Karpas-422 (cell line): ENCODE results near the gene CECR2. TPM values are rescaled to one million over a fixed set of nuclear protein-coding genes. Genes with fewer than 3 reads are reported as not detected.
"Not testable (repeated sequence)": the region's sequence is repeated elsewhere in the genome, so short reads cannot be mapped to it uniquely, and the experiment has no call there.

Experiments used
- DNase-seq: peaks from one replicate; pipeline ENCODE4 v3.0.0-alpha.2; 2015
- H2AFZ ChIP-seq: fragments of 200-600 bp; sonication (generic); 2 replicates; pipeline ENCODE4 v1.6.1; 2014; ENCODE audit warnings: antibody characterized with exemption, low read length, mixed read lengths
- H3K27ac ChIP-seq: fragments of 200-600 bp; sonication (generic); 2 replicates; pipeline ENCODE4 v1.5.1; 2014; ENCODE audit warnings: mild to moderate bottlenecking, low read length, moderate library complexity
- H3K27me3 ChIP-seq: fragments of 200-600 bp; sonication (generic); 2 replicates; pipeline ENCODE4 v1.6.1; 2014; ENCODE audit warnings: low read length, mixed read lengths
- H3K36me3 ChIP-seq: fragments of 200-600 bp; sonication (generic); 2 replicates; pipeline ENCODE4 v1.6.1; 2014; ENCODE audit warnings: low read length, mixed read lengths; ENCODE audit not compliant: insufficient read depth
- H3K4me1 ChIP-seq: fragments of 200-600 bp; sonication (generic); 2 replicates; pipeline ENCODE4 v1.6.1; 2014; ENCODE audit warnings: mild to moderate bottlenecking, low read length, mixed read lengths
- H3K4me2 ChIP-seq: fragments of 200-600 bp; sonication (generic); 2 replicates; pipeline ENCODE4 v1.6.1; 2014; ENCODE audit warnings: low read length, low read depth, mild to moderate bottlenecking; ENCODE audit not compliant: poor library complexity, severe bottlenecking
- H3K4me3 ChIP-seq: fragments of 200-600 bp; sonication (generic); 2 replicates; pipeline ENCODE4 v1.5.1; 2014; ENCODE audit warnings: mild to moderate bottlenecking, antibody characterized with exemption, low read length, mixed read lengths
- H3K79me2 ChIP-seq: fragments of 200-600 bp; sonication (generic); 2 replicates; pipeline ENCODE4 v1.6.1; 2014; ENCODE audit warnings: mild to moderate bottlenecking, low read length, mixed read lengths
- H3K9ac ChIP-seq: fragments of 200-600 bp; sonication (generic); 2 replicates; pipeline ENCODE4 v1.6.0; 2014; ENCODE audit warnings: low read length
- H3K9me2 ChIP-seq: fragments of 200-600 bp; sonication (generic), shearing (Covaris generic); replicated peaks from 2 replicates; pipeline ENCODE4 v1.6.0; 2014; ENCODE audit warnings: mild to moderate bottlenecking, low read length, moderate library complexity; ENCODE audit not compliant: insufficient read depth
- H3K9me3 ChIP-seq: fragments of 300-700, 200-600 bp; sonication (generic); 2 replicates; pipeline ENCODE4 v1.6.1; 2014; ENCODE audit warnings: low read length, mixed read lengths
- H4K20me1 ChIP-seq: fragments of 200-600 bp; sonication (generic); 2 replicates; pipeline ENCODE4 v1.6.1; 2014; ENCODE audit warnings: mild to moderate bottlenecking, antibody characterized with exemption, low read length, low read depth; ENCODE audit not compliant: insufficient read depth
- total RNA-seq: library from RNA; depleted of rRNA; stranded (reverse); fragments of >200 nt; shearing (Covaris generic); gene quantifications from 2 replicates; pipeline ENCODE4 v1.2.3, GENCODE V29; 2014; ENCODE audit warnings: low replicate concordance

CECR2 gene
- total RNA-seq, 1 experiment from 2014 or later: 1.6 TPM

GRCh38 chr22:17514084-17514483 is 144.8 kb downstream of the CECR2 start:
- no peaks in the 10 kb centered on the region for H3K9me3 ChIP-seq
- H3K9me2 ChIP-seq: no peaks in the 10 kb centered on the region
- H3K36me3 ChIP-seq: no peaks in the 10 kb centered on the region
- no peak overlapping the region for H3K27ac ChIP-seq
- no peak overlapping the region for H2AFZ ChIP-seq
- H3K27me3 ChIP-seq: no peaks in the 10 kb centered on the region
- no peak overlapping the region for H3K4me2 ChIP-seq
- H3K79me2 ChIP-seq: no peaks in the 10 kb centered on the region
- no peak overlapping the region for H3K4me3 ChIP-seq
- no peak for DNase-seq
- no peak overlapping the region for H3K9ac ChIP-seq
- no peaks in the 10 kb centered on the region for H4K20me1 ChIP-seq
- H3K4me1 ChIP-seq: no peaks in the 10 kb centered on the region

DNA sequence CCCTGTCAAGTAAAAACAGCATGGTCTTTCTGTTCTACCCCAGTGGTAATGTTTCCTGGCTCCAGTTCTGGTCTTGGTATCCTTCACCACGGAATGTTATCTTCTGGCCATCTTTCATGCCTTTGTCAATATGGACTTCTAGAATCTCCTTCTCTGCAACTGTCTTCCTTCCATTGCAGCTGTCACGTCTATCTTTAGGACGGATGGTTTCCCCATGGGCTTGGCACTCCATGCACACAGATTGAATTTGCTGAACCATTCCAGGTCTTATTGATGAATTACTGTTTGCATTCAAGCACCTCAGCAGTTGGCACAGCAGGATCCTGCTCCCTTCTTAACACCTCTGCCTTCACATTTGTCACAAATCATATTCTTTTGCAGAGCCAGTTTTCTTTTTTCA is 149.1 kb downstream of the CECR2 start:
- no peak overlapping the region for H3K4me3 ChIP-seq
- H3K36me3 ChIP-seq: no peaks in the 10 kb centered on the region
- H3K79me2 ChIP-seq: no peaks in the 10 kb centered on the region
- no peaks in the 10 kb centered on the region for H3K4me1 ChIP-seq
- no peak for DNase-seq
- H3K4me2 ChIP-seq: no peak overlapping the region
- no peaks in the 10 kb centered on the region for H3K9me3 ChIP-seq
- H2AFZ ChIP-seq: no peak overlapping the region
- no peak overlapping the region for H3K9ac ChIP-seq
- H4K20me1 ChIP-seq: no peaks in the 10 kb centered on the region
- H3K9me2 ChIP-seq: no peaks in the 10 kb centered on the region
- H3K27ac ChIP-seq: no peak overlapping the region
- H3K27me3 ChIP-seq: no peaks in the 10 kb centered on the region

DNA sequence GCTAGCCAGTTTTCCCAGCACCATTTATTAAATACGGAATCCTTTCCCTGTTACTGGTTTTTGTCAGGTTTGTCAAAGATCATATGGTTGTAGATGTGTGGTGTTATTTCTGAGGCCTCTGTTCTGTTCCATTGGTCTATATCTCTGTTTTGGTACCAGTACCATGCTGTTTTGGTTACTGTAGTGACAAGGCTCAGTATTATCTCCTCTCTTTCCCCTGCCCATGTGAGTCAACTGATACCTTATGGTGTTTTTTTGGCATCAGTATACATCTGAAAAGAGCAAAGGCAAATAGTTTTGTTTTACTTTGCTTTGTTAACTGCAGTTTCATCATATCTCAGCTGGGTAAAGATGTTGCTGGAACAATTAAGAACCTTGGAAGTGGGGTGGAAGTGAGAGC is 152.7 kb downstream of the CECR2 start:
- H4K20me1 ChIP-seq, H2AFZ ChIP-seq, H3K27ac ChIP-seq, H3K4me1 ChIP-seq, H3K36me3 ChIP-seq, H3K27me3 ChIP-seq, H3K9ac ChIP-seq, H3K4me3 ChIP-seq, H3K9me2 ChIP-seq, H3K9me3 ChIP-seq, H3K4me2 ChIP-seq, H3K79me2 ChIP-seq, DNase-seq: not testable (repeated sequence)

DNA sequence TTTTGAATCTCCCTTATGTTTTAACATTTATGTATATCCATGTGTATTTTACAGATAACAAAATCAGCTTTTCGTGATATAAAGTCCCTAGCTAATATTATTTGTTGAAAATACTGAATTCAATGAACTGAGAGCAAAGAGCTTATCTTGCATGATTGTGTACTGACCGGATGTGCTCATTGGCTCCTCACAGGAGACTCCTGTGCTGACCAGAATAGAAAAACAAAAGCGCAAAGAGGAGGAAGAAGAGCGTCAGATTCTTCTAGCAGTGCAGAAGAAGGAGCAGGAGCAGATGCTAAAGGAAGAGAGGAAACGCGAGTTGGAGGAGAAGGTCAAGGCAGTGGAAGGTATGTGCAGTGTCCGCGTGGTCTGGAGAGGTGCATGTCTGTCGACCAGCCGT is 154.7 kb downstream of the CECR2 start:
- Histone ChIP-seq H3K79me2 (no peaks in the 10 kb centered on the region), H3K36me3 (no peaks in the 10 kb centered on the region), H3K4me1 (peaks cover 3% of the 10 kb centered on the region), H3K4me2 (no peak overlapping the region), H3K27me3 (no peaks in the 10 kb centered on the region), H3K9me2 (no peaks in the 10 kb centered on the region), H4K20me1 (no peaks in the 10 kb centered on the region), H3K4me3 (no peak overlapping the region), H2AFZ (no peak overlapping the region), H3K27ac (no peak overlapping the region), H3K9me3 (no peaks in the 10 kb centered on the region), H3K9ac (no peak overlapping the region)
- DNase-seq: no peak

GRCh38 chr22:17536269-17536668 is 167.0 kb downstream of the CECR2 start:
- Histone ChIP-seq H4K20me1 (no peaks in the 10 kb centered on the region), H2AFZ (no peak overlapping the region), H3K79me2 (no peaks in the 10 kb centered on the region), H3K36me3 (no peaks in the 10 kb centered on the region), H3K4me3 (no peak overlapping the region), H3K4me1 (no peaks in the 10 kb centered on the region), H3K27ac (no peak overlapping the region), H3K4me2 (no peak overlapping the region), H3K27me3 (no peaks in the 10 kb centered on the region), H3K9me2 (no peaks in the 10 kb centered on the region), H3K9ac (no peak overlapping the region), H3K9me3 (no peaks in the 10 kb centered on the region)
- DNase-seq: no peak

DNA sequence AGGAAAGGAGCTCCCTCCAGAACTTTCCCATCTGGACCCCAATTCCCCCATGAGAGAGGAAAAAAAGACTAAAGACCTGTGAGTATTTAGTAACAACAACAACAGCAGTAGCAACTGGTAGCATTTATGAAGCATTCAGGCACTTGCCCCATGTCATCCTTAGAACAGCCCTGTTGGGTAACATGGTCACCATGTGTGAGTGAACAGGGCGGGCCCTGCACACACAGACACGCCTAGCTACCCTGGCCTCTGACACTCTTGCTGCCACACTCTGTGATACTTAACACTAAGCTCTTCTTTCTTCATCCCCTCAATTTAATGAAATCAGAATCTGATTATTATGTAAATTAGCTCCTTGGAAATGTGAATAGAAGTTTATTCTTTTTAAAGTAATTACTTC is 167.9 kb downstream of the CECR2 start:
- no peak overlapping the region for H3K4me2 ChIP-seq
- no peak overlapping the region for H3K9ac ChIP-seq
- no peak for DNase-seq
- H2AFZ ChIP-seq: no peak overlapping the region
- H3K4me3 ChIP-seq: no peak overlapping the region
- no peaks in the 10 kb centered on the region for H3K9me3 ChIP-seq
- H3K4me1 ChIP-seq: no peaks in the 10 kb centered on the region
- H4K20me1 ChIP-seq: no peaks in the 10 kb centered on the region
- no peaks in the 10 kb centered on the region for H3K36me3 ChIP-seq
- H3K9me2 ChIP-seq: no peaks in the 10 kb centered on the region
- H3K27ac ChIP-seq: no peak overlapping the region
- no peaks in the 10 kb centered on the region for H3K27me3 ChIP-seq
- H3K79me2 ChIP-seq: no peaks in the 10 kb centered on the region

- no peak for DNase-seq
These were observed 171.2 kb downstream of the CECR2 start for GRCh38 chr22:17540481-17540880.

DNA sequence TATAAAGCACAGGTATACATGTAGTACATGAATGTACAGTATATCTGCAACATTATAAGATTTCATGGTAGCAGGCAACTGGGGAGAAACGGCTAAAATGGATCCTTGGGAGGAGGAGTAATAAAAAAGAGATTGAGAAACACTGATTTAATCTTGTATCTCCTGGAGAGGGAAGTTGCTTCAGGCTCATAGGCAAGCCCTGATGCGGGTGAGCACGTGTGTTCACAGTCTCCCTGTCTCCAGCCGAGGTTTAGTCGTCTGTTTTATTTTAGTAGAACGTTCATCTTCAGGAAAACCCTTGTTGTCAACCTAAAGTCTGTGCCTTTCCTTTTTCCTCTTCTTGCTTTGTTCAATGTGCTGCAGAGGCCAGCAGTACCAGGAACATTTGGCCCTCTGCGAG is 172.2 kb downstream of the CECR2 start:
- Histone ChIP-seq H3K4me2 (no peak overlapping the region), H3K9ac (no peak overlapping the region), H3K27ac (no peak overlapping the region), H3K79me2 (no peaks in the 10 kb centered on the region), H3K4me3 (no peak overlapping the region), H3K36me3 (no peaks in the 10 kb centered on the region), H3K4me1 (no peaks in the 10 kb centered on the region), H4K20me1 (no peaks in the 10 kb centered on the region), H3K27me3 (no peaks in the 10 kb centered on the region), H2AFZ (no peak overlapping the region), H3K9me2 (no peaks in the 10 kb centered on the region), H3K9me3 (no peaks in the 10 kb centered on the region)
- no peak for DNase-seq

More at GRCh38 chr22:17540481-17540880, 171.2 kb downstream of the CECR2 start:
- H3K4me1 ChIP-seq: no peaks in the 10 kb centered on the region
- H3K27ac ChIP-seq: no peak overlapping the region
- no peak overlapping the region for H3K9ac ChIP-seq
- no peaks in the 10 kb centered on the region for H3K27me3 ChIP-seq
- no peak overlapping the region for H3K4me3 ChIP-seq
- no peak overlapping the region for H3K4me2 ChIP-seq
- no peaks in the 10 kb centered on the region for H3K9me2 ChIP-seq
- no peaks in the 10 kb centered on the region for H3K36me3 ChIP-seq
- H4K20me1 ChIP-seq: no peaks in the 10 kb centered on the region
- H3K79me2 ChIP-seq: no peaks in the 10 kb centered on the region
- H2AFZ ChIP-seq: no peak overlapping the region
- no peaks in the 10 kb centered on the region for H3K9me3 ChIP-seq

- H3K79me2 ChIP-seq: no peaks in the 10 kb centered on the region
- no peak overlapping the region for H3K27ac ChIP-seq
- H2AFZ ChIP-seq: no peak overlapping the region
- no peak overlapping the region for H3K4me2 ChIP-seq
- no peaks in the 10 kb centered on the region for H3K9me2 ChIP-seq
- H3K4me1 ChIP-seq: no peaks in the 10 kb centered on the region
- no peak for DNase-seq
- H3K9ac ChIP-seq: no peak overlapping the region
- H3K4me3 ChIP-seq: no peak overlapping the region
- H3K36me3 ChIP-seq: no peaks in the 10 kb centered on the region
- H3K27me3 ChIP-seq: no peaks in the 10 kb centered on the region
- no peaks in the 10 kb centered on the region for H3K9me3 ChIP-seq
- no peaks in the 10 kb centered on the region for H4K20me1 ChIP-seq
These were observed 173.2 kb downstream of the CECR2 start for GRCh38 chr22:17542452-17542851.
